ENCODE measurements around the gene CLASRP. TPM values are rescaled to one million over a fixed set of nuclear protein-coding genes. Genes with fewer than 3 reads are reported as not detected.

The CLASRP gene
- total RNA-seq, 1 experiment from 2014 or later = 88.0 TPM

DNA sequence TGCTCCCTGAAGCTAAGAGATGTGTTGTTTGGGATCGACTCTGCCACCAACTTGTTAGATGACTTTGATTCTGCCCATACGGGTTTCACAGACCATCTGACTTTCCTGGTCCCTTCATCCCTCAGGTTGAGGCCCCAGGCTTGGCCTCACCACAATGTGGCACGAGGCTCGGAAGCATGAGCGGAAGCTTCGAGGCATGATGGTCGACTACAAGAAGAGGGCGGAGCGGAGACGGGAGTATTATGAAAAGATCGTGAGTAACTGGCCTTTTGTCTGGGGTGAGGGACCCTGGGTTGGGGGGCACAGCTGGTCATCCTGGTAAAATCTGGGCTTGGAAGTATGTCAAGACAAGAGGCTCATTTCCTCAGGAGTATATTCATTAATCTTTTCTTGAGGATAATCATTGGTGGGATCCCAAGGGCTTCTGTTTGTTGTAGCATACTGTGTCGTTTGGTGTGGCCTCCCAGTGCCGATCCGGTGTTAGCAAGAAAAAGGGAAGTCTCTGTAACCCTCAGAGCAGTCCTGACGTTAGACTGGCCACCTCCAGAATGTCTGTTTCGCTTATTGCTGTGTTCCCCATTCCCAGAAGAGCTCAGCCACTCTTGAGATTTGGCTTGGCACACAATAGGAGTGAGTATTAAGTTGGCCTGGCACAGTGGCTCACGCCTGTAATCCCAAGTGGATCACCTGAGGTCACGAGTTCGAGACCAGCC is 1.4 kb downstream of the CLASRP start:
- TF ChIP-seq SMAD4 (CRISPR knock-in tag; IDR thresholded peaks at IDR 0.05) = no peak
- no peak for TF ChIP-seq TEAD4 (CRISPR knock-in tag; IDR thresholded peaks at IDR 0.05)
- no peak for TF ChIP-seq MAX (CRISPR knock-in tag; IDR thresholded peaks at IDR 0.05)
- TF ChIP-seq ESRRA (CRISPR knock-in tag; IDR thresholded peaks at IDR 0.05; ENCODE audit: borderline replicate concordance) = no peak
- TF ChIP-seq CREM (CRISPR knock-in tag; IDR thresholded peaks at IDR 0.05) = no peak
- TF ChIP-seq, protein P1, sequence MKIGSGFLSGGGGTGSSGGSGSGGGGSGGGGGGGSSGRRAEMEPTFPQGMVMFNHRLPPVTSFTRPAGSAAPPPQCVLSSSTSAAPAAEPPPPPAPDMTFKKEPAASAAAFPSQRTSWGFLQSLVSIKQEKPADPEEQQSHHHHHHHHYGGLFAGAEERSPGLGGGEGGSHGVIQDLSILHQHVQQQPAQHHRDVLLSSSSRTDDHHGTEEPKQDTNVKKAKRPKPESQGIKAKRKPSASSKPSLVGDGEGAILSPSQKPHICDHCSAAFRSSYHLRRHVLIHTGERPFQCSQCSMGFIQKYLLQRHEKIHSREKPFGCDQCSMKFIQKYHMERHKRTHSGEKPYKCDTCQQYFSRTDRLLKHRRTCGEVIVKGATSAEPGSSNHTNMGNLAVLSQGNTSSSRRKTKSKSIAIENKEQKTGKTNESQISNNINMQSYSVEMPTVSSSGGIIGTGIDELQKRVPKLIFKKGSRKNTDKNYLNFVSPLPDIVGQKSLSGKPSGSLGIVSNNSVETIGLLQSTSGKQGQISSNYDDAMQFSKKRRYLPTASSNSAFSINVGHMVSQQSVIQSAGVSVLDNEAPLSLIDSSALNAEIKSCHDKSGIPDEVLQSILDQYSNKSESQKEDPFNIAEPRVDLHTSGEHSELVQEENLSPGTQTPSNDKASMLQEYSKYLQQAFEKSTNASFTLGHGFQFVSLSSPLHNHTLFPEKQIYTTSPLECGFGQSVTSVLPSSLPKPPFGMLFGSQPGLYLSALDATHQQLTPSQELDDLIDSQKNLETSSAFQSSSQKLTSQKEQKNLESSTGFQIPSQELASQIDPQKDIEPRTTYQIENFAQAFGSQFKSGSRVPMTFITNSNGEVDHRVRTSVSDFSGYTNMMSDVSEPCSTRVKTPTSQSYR (CRISPR knock-in tag; IDR thresholded peaks at IDR 0.05) = no peak
- H3K27ac Mint-ChIP-seq = peak overlapping the region; percentile 92
- POLR2A ChIA-PET = no interaction called here
- no peaks in the 10 kb centered on the region for H3K9me3 Mint-ChIP-seq
- no peak for ATAC-seq
- peaks cover 10% of the 10 kb centered on the region for H3K4me1 Mint-ChIP-seq
- H3K27me3 Mint-ChIP-seq (ENCODE audit: low read depth) = no peaks in the 10 kb centered on the region
- CTCF ChIA-PET = interaction anchor here (1.2 to 7.3 kb wide), 5 partner anchors 18 to 72 kb away, joined by 3 to 37 read pairs (median 15); no protein-coding TSS in a partner anchor
- H3K36me3 Mint-ChIP-seq = peaks cover 42% of the 10 kb centered on the region
- H3K4me3 Mint-ChIP-seq = peak overlapping the region; percentile 98
- no peak for DNase-seq (ENCODE audit: low spot score)

- ATAC-seq (no peak), DNase-seq (ENCODE audit: low spot score) (no peak)
- Mint-ChIP-seq H3K4me3 (no peak overlapping the region; the same call in 1 of the 2 replicates), H3K4me1 (peaks cover 10% of the 10 kb centered on the region), H3K9me3 (no peaks in the 10 kb centered on the region), H3K27me3 (ENCODE audit: low read depth) (no peaks in the 10 kb centered on the region), H3K27ac (no peak overlapping the region), H3K36me3 (peaks cover 47% of the 10 kb centered on the region)
- ChIA-PET POLR2A (no interaction called here), CTCF (interaction anchor here (7.3 kb wide), 1 partner anchor 18 kb away, joined by 37 read pairs; no protein-coding TSS in a partner anchor)
- TF ChIP-seq, protein P2, sequence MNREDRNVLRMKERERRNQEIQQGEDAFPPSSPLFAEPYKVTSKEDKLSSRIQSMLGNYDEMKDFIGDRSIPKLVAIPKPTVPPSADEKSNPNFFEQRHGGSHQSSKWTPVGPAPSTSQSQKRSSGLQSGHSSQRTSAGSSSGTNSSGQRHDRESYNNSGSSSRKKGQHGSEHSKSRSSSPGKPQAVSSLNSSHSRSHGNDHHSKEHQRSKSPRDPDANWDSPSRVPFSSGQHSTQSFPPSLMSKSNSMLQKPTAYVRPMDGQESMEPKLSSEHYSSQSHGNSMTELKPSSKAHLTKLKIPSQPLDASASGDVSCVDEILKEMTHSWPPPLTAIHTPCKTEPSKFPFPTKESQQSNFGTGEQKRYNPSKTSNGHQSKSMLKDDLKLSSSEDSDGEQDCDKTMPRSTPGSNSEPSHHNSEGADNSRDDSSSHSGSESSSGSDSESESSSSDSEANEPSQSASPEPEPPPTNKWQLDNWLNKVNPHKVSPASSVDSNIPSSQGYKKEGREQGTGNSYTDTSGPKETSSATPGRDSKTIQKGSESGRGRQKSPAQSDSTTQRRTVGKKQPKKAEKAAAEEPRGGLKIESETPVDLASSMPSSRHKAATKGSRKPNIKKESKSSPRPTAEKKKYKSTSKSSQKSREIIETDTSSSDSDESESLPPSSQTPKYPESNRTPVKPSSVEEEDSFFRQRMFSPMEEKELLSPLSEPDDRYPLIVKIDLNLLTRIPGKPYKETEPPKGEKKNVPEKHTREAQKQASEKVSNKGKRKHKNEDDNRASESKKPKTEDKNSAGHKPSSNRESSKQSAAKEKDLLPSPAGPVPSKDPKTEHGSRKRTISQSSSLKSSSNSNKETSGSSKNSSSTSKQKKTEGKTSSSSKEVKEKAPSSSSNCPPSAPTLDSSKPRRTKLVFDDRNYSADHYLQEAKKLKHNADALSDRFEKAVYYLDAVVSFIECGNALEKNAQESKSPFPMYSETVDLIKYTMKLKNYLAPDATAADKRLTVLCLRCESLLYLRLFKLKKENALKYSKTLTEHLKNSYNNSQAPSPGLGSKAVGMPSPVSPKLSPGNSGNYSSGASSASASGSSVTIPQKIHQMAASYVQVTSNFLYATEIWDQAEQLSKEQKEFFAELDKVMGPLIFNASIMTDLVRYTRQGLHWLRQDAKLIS (CRISPR knock-in tag; IDR thresholded peaks at IDR 0.05; ENCODE audit: borderline replicate concordance) = no peak
- TF ChIP-seq ZNF512 (CRISPR knock-in tag; IDR thresholded peaks at IDR 0.05; ENCODE audit: borderline replicate concordance) (no peak), HMGA2 (CRISPR knock-in tag; IDR thresholded peaks at IDR 0.05) (no peak), ZNF671 (CRISPR knock-in tag; IDR thresholded peaks at IDR 0.05) (no peak), NFE2L1 (CRISPR knock-in tag; IDR thresholded peaks at IDR 0.05) (no peak), ZNF121 (CRISPR knock-in tag; IDR thresholded peaks at IDR 0.05) (no peak), ESRRA (CRISPR knock-in tag; IDR thresholded peaks at IDR 0.05; ENCODE audit: borderline replicate concordance) (no peak), IRF2 (CRISPR knock-in tag; IDR thresholded peaks at IDR 0.05; ENCODE audit: borderline replicate concordance, low read depth) (no peak), ZNF317 (CRISPR knock-in tag; IDR thresholded peaks at IDR 0.05; ENCODE audit: borderline replicate concordance, low read depth) (no peak), JUN (CRISPR knock-in tag; IDR thresholded peaks at IDR 0.05) (no peak), OVOL2 (CRISPR knock-in tag; IDR thresholded peaks at IDR 0.05; ENCODE audit: borderline replicate concordance) (no peak), GRHL2 (CRISPR knock-in tag; IDR thresholded peaks at IDR 0.05; ENCODE audit: insufficient replicate concordance, severe bottlenecking) (no peak), RELA (CRISPR knock-in tag; IDR thresholded peaks at IDR 0.05; ENCODE audit: borderline replicate concordance) (no peak), EMX1 (CRISPR knock-in tag; IDR thresholded peaks at IDR 0.05) (no peak)
- TF ChIP-seq, protein P3, sequence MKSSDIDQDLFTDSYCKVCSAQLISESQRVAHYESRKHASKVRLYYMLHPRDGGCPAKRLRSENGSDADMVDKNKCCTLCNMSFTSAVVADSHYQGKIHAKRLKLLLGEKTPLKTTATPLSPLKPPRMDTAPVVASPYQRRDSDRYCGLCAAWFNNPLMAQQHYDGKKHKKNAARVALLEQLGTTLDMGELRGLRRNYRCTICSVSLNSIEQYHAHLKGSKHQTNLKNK (CRISPR knock-in tag; IDR thresholded peaks at IDR 0.05) = no peak
- TF ChIP-seq, protein P4, sequence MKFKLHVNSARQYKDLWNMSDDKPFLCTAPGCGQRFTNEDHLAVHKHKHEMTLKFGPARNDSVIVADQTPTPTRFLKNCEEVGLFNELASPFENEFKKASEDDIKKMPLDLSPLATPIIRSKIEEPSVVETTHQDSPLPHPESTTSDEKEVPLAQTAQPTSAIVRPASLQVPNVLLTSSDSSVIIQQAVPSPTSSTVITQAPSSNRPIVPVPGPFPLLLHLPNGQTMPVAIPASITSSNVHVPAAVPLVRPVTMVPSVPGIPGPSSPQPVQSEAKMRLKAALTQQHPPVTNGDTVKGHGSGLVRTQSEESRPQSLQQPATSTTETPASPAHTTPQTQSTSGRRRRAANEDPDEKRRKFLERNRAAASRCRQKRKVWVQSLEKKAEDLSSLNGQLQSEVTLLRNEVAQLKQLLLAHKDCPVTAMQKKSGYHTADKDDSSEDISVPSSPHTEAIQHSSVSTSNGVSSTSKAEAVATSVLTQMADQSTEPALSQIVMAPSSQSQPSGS (CRISPR knock-in tag; IDR thresholded peaks at IDR 0.05; ENCODE audit: borderline replicate concordance, low read depth) = no peak
Measured at GRCh38 chr19:45041125-45041524, 2.3 kb downstream of the CLASRP start.
